Sigmoid colon (tissue), 7 donors: ENCODE data around the gene SLIT3. TPM values are rescaled to one million over a fixed set of nuclear protein-coding genes. Genes with fewer than 3 reads are reported as not detected.

ENCODE experiments used
- DNase-seq: peaks from one replicate; pipeline ENCODE4 v3.0.0-alpha.2; 2019
- H3K27ac ChIP-seq, 4 donors: fragments of 200-600 bp; sonication (generic); one replicate each; pipeline ENCODE4 v1.5.1; 2016 to 2019; ENCODE audit warnings: mild to moderate bottlenecking in 1 of 4
- H3K27me3 ChIP-seq, 3 donors: fragments of 200-600 bp; sonication (generic); one replicate each; pipeline ENCODE4 v1.5.1; 2019; ENCODE audit warnings: mild to moderate bottlenecking in 1 of 3
- H3K36me3 ChIP-seq, 4 donors: fragments of 200-600 bp; sonication (generic); one replicate each; pipeline ENCODE4 v1.5.1; 2016 to 2019
- H3K4me1 ChIP-seq, 4 donors: fragments of 200-600 bp; sonication (generic); one replicate each; pipeline ENCODE4 v1.5.1; 2017 to 2019
- H3K4me3 ChIP-seq, 4 donors: fragments of 200-600 bp; sonication (generic); one replicate each; pipeline ENCODE4 v1.5.1; 2017 to 2019; ENCODE audit warnings: mild to moderate bottlenecking in 2 of 4, moderate library complexity in 1 of 4
- H3K9me3 ChIP-seq, 4 donors: fragments of 200-600 bp in 3 of 4; sonication (generic) in 3 of 4; one replicate each; pipeline versions ENCODE4 v1.5.1 to v1.6.1; 2013 to 2019
- EP300 ChIP-seq, 4 donors: sonication (generic); formaldehyde crosslinking; IDR thresholded peaks; one replicate each; pipeline ENCODE4 v1.6.1; 2017; ENCODE audit warnings: antibody characterized with exemption in 4 of 4
- POLR2A ChIP-seq, 2 donors: fragments of 450-650 bp; IDR thresholded peaks; one replicate each; pipeline ENCODE4 v1.6.1; 2016; ENCODE audit warnings: antibody characterized with exemption in 2 of 2, mild to moderate bottlenecking in 2 of 2, moderate library complexity in 2 of 2
- POLR2AphosphoS5 ChIP-seq, 4 donors: sonication (generic); formaldehyde crosslinking; IDR thresholded peaks; one replicate each; pipeline ENCODE4 v1.6.1; 2017; ENCODE audit warnings: antibody characterized with exemption in 4 of 4
- WGBS, 2 donors: extraction: QIAGEN DNeasy Blood & Tissue Kit; methylation state at CpG; one replicate each; pipeline ENCODE4 v1.1.7; 2013; 5-methylcytosine and 5-hydroxymethylcytosine counted together
- intact Hi-C: fragments of 100-400 bp; cut with DNase I; formaldehyde crosslinking; loops from one replicate; pipeline ENCODE4 v1.15.1; 2023
- polyA plus RNA-seq, 3 donors: library from polyadenylated mRNA; stranded (reverse); fragments of 200-250 nt; gene quantifications; one replicate each; pipeline ENCODE4 v1.2.3, GENCODE V29; 2013
- total RNA-seq, 4 donors: library from RNA; depleted of rRNA; stranded (reverse); fragments of >200 nt; gene quantifications; one replicate each; pipeline ENCODE4 v1.1.0, GENCODE V29; 2016
- TF ChIP-seq, protein P1 (sequence below), 4 experiments: fragments of 450-650 bp in 3 of 4; fragments of 200-600 bp in 1 of 4; IDR thresholded peaks; one replicate each; pipeline ENCODE4 v1.5.1; 2016 to 2019; ENCODE audit warnings: antibody characterized with exemption in 4 of 4, mild to moderate bottlenecking in 3 of 4, moderate library complexity in 2 of 4
- donor health status: healthy with polysubstance abuse.
- donor health status: Bipolar disorder and iron deficiency.
- donor health status: healthy.

Gene SLIT3
- total and polyA plus RNA-seq, 7 donors = 0.23 to 46.3 (median 30.0) TPM

DNA sequence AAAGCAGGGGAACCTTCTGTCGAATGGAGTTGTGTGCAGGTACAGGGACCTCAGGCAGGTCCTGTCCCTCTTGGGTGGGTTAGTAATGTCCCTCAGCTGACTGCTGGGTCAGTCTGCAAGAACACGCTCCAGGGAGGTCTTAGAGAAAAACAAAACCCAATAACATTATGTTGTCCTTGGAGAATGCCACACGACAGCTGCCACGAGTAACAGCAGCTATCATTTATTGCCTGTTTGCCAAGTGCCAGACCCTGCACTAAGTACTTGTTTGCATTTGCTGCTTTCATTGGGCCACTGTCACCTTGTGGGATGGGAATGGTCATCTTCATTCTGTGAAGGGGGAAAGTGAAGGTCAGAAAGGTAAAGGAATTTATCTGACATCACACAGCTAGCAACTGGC is 310.3 kb downstream of the SLIT3 start:
- intact Hi-C loops = no loop called here
- H3K4me1 ChIP-seq = peaks cover 0 to 7% (median 0%) of the 10 kb centered on the region in 4 donors
- no peak overlapping the region for H3K4me3 ChIP-seq
- H3K9me3 ChIP-seq = no peaks in the 10 kb centered on the region
- no peak for TF ChIP-seq POLR2AphosphoS5 (IDR thresholded peaks at IDR 0.05)
- TF ChIP-seq, protein P1, sequence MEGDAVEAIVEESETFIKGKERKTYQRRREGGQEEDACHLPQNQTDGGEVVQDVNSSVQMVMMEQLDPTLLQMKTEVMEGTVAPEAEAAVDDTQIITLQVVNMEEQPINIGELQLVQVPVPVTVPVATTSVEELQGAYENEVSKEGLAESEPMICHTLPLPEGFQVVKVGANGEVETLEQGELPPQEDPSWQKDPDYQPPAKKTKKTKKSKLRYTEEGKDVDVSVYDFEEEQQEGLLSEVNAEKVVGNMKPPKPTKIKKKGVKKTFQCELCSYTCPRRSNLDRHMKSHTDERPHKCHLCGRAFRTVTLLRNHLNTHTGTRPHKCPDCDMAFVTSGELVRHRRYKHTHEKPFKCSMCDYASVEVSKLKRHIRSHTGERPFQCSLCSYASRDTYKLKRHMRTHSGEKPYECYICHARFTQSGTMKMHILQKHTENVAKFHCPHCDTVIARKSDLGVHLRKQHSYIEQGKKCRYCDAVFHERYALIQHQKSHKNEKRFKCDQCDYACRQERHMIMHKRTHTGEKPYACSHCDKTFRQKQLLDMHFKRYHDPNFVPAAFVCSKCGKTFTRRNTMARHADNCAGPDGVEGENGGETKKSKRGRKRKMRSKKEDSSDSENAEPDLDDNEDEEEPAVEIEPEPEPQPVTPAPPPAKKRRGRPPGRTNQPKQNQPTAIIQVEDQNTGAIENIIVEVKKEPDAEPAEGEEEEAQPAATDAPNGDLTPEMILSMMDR (IDR thresholded peaks at IDR 0.05) = no peak
- TF ChIP-seq EP300 (IDR thresholded peaks at IDR 0.05) = no peak
- no peak for TF ChIP-seq POLR2A (IDR thresholded peaks at IDR 0.05)
- no peaks in the 10 kb centered on the region for H3K36me3 ChIP-seq
- no peaks in the 10 kb centered on the region for H3K27me3 ChIP-seq
- 52 to 80% methylated on average over 4 of the region's 4 CpGs for WGBS, 2 donors
- no peak for DNase-seq
- H3K27ac ChIP-seq = no peak overlapping the region

DNA sequence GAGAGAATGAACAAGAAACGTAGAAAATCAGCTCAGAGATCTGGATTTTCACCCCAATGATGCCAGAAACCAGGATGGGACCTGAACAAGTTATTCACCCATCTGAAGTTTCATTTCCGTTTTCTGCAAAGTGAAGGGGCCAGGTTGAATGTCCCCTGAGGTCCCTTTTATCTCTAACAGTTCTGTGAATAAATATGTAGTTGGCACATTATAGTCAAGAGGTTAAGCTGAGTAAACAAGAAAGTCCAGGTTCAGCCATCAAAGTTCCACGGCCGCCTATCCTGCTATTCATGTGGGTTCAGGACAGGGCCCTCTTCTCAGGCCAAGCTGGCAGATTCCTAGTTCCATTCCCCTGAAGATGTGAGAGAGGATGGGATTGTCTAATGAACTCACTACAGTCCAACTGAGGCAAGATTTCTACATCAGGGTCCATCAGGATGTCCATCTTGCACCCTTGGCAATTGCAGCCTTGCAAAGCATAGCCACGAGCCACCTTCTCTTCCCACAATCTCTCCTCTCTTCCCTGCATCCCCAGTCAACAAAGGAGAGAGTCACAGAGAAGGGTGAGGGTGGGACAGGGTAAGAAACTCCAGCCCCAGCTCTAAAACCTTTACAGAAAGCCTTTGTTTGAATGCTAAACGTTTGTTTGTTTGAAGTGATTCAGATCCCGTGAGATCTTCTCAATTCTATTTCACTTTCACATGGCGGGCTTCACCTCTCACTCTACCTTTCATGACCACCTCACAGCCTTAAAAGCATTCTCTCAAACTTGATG is 311.0 kb downstream of the SLIT3 start:
- 35 to 71% methylated on average over 8 of the region's 8 CpGs for WGBS, 2 donors
- H3K27ac ChIP-seq = no peak overlapping the region
- H3K4me3 ChIP-seq = no peak overlapping the region
- peaks cover 0 to 7% (median 0%) of the 10 kb centered on the region in 4 donors for H3K4me1 ChIP-seq
- no peaks in the 10 kb centered on the region for H3K27me3 ChIP-seq
- no peaks in the 10 kb centered on the region for H3K9me3 ChIP-seq
- no peak for DNase-seq
- intact Hi-C loops = loop anchor here (5.0 kb wide), 1 partner anchor 557 kb away; no protein-coding TSS in a partner anchor
- TF ChIP-seq POLR2AphosphoS5 (IDR thresholded peaks at IDR 0.05) = no peak
- H3K36me3 ChIP-seq = no peaks in the 10 kb centered on the region

DNA sequence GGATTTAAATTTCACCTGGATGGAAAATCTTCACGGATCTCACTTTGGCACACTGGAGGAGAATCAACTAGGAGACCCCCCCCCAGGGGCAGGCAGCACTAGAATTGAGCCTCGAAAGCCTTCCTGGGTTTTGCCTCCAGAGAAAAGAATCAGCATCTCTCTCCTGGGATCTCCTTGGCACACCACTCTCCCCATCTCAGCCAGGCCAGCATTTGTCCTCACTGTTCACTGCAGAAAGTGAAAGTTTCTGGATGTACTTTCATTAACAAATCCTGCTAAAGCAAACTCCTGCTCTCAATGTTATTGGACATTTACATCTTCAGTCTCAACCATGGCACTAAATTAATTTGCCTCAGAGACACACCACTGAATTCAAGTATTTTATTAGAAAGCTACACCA is 312.2 kb downstream of the SLIT3 start:
- no peak for DNase-seq
- intact Hi-C loops = loop anchor here (1.0 to 5.0 kb wide), 2 partner anchors 314 to 559 kb away; no protein-coding TSS in a partner anchor
- 74 to 83% methylated on average over 2 of the region's 2 CpGs for WGBS, 2 donors
- no peak overlapping the region for H3K4me3 ChIP-seq
- H3K27ac ChIP-seq = no peak overlapping the region
- H3K4me1 ChIP-seq = peaks cover 0 to 7% (median 0%) of the 10 kb centered on the region in 4 donors
- H3K27me3 ChIP-seq = no peaks in the 10 kb centered on the region
- TF ChIP-seq EP300 (IDR thresholded peaks at IDR 0.05) (no peak), POLR2A (IDR thresholded peaks at IDR 0.05) (no peak), POLR2AphosphoS5 (IDR thresholded peaks at IDR 0.05) (no peak)
- TF ChIP-seq, protein P1 (IDR thresholded peaks at IDR 0.05) = no peak
- H3K36me3 ChIP-seq = no peaks in the 10 kb centered on the region
- H3K9me3 ChIP-seq = no peaks in the 10 kb centered on the region

DNA sequence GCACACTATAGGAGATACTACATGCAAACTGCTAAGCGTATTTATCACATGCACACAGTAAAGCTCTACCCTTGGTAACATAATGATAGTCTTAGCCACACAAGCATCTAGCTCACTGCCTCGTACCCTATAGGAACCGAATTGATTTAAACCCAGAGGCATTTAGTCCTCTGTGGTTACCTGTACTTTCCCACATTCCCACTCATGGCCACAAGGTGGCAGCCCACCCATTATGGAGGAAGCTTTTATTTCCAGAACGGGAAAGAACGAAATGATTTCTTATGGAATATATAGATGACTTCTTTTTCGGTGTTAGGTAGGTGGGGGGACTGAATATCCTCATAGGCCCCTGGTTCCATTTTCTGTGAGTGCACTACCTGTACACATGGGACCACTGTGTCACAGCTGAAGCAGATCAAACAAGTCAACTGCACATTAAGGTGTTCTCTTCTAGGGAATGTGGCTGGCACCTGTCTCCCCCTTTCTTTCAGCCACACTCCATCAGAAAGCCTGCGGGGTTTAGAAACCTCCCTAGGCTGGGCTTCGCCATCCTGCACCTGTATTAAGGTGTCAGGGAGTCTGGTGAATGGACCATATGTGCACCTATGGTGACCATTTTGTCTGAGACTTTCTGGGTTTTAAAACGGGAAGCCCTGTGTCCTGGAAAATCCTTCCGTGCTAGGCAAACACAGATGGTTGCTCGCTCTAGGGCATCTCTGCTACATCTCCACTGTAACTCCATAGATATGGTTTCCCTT is 313.2 kb downstream of the SLIT3 start:
- no peak overlapping the region for H3K27ac ChIP-seq
- H3K27me3 ChIP-seq = no peaks in the 10 kb centered on the region
- peaks cover 0 to 7% (median 0%) of the 10 kb centered on the region in 4 donors for H3K4me1 ChIP-seq
- TF ChIP-seq, protein P1 (IDR thresholded peaks at IDR 0.05) = peak; percentile 77 to 93 (median 85)
- TF ChIP-seq EP300 (IDR thresholded peaks at IDR 0.05) = no peak
- WGBS, 2 donors = 33 to 43% methylated on average over 11 of the region's 11 CpGs
- intact Hi-C loops = loop anchor here (1.0 to 5.0 kb wide), 3 partner anchors 315 to 594 kb away; no protein-coding TSS in a partner anchor
- H3K4me3 ChIP-seq = no peak overlapping the region
- DNase-seq = peak; percentile 79
- H3K36me3 ChIP-seq = no peaks in the 10 kb centered on the region
- no peaks in the 10 kb centered on the region for H3K9me3 ChIP-seq

DNA sequence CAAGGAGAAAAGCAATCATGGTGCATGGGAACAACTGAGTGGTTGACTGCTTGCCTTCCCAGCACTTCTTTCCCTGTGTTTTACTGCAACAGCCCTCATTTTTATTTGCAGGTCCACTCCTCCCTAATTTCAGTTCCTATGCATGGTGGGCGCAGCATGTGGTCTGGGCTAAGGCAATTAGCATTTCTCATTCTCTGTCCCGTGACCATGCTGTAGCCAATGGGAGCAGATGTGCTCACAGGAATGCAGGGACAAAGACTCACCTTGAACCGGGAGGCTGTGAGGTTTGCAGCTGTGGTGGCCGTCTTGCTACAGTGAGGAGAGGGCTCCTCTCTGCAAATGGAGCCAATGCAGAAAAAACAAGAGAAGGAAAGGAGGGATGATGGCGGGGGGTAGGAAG is 315.5 kb downstream of the SLIT3 start:
- H3K27ac ChIP-seq = no peak overlapping the region
- TF ChIP-seq POLR2AphosphoS5 (IDR thresholded peaks at IDR 0.05) (no peak), EP300 (IDR thresholded peaks at IDR 0.05) (no peak), POLR2A (IDR thresholded peaks at IDR 0.05) (no peak)
- TF ChIP-seq, protein P1 (IDR thresholded peaks at IDR 0.05) = no peak
- WGBS, 2 donors = 76 to 81% methylated on average over 5 of the region's 5 CpGs
- no peaks in the 10 kb centered on the region for H3K36me3 ChIP-seq
- DNase-seq = no peak
- H3K9me3 ChIP-seq = no peaks in the 10 kb centered on the region
- no peak overlapping the region for H3K4me3 ChIP-seq
- H3K27me3 ChIP-seq = no peaks in the 10 kb centered on the region
- intact Hi-C loops = loop anchor here (5.0 kb wide), 1 partner anchor 562 kb away; no protein-coding TSS in a partner anchor
- H3K4me1 ChIP-seq = peaks cover 0 to 7% (median 0%) of the 10 kb centered on the region in 4 donors
